Fibroblast of skin of right quadriceps (primary cell): ENCODE results near the gene PFN4.

ENCODE experiments used
- DNase-seq: peaks from one replicate; pipeline ENCODE4 v3.0.0-alpha.2; 2013

The PFN4 gene

GRCh38 chr2:24076849-24077534 lies 46.1 kb downstream of the PFN4 start:
- no peak for DNase-seq

DNA sequence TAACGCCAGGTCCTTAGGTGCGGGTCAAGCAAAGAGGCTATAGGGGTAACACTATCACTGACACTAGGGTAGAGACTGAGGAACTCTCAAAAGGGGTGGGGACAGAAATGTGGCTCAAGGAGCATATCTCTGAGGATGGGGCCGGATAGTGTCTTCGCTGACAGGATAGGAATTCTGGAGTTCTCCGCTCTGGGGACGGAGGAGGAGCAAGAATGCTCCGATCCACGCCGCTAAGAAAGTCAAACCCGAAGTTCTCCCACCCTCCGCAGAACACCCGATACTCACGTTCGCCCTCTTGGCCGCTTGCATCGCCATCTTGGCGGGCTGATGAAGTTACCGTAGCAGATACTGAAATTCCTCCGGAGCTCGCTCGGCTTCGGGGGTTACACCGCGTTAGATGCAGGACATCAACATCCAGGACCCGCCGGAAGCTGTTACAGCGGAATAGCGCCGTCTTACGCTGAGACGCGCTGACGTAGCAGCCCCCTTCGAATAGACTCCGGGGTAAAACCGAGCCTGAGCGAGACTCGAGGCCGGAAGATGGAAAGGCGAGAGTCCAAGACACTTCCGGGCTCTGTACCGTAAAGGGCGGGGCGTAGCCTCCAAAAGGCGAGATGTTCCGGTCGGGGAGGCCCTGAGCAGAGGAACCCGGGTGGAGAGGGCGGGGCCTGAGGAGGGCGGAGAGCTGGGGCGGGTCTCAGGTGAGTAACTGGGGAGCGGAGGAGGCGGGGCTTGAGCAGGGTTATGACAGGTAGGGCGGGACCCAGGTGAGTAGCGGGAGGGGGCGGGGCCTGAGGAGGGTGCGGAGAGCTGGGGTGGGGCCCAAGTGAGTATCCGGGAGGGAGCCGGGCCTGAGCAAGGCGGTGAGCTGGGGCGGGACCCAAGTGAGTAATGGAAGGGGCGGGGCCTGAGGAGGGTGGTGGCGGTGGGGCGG lies 47.0 kb downstream of the PFN4 start, which contains the start of gene SF3B6:
TSS of gene SF3B6 (minus strand) at position 412 of the 934 bp plus-strand sequence. CDS start at position 315, 97 bp downstream.
- DNase-seq, result peak; percentile 99

GRCh38 chr2:24075259-24075658 lies 47.9 kb downstream of the PFN4 start:
- no peak for DNase-seq

GRCh38 chr2:24073816-24074215 lies 49.3 kb downstream of the PFN4 start:
- DNase-seq, result no peak

DNA sequence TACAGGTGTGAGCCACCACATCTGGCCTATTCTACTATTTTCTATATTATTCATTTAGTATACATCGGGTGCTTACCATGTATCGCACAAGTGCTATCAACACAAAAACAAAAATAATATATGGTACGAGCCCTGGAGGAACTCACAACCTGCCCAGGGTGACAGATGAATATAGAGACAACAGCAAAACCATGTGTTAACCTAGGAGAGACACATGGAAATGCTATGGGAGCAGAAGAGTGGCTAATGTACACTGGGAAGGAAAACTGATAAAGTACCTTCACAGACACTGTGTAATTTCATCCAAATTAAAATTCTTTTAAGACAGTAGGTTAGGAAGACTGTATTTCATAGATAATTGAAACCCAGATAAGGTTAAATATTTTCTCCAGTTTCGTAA lies 50.9 kb downstream of the PFN4 start:
- no peak for DNase-seq

- no peak for DNase-seq
Measured at GRCh38 chr2:24065341-24065740, 57.8 kb downstream of the PFN4 start.
